K562 (cell line): ENCODE measurements around the gene AZU1. TPM values are rescaled to one million over a fixed set of nuclear protein-coding genes. Genes with fewer than 3 reads are reported as not detected.
A peak's percentile ranks its signal among the peaks of the same experiment; 100 is the strongest.

Experiments
- CHAMP1 ChIP-seq: fragments of 450-650 bp; IDR thresholded peaks from 2 replicates; pipeline ENCODE4 v1.6.1; 2016; ENCODE audit warnings: mild to moderate bottlenecking
- CREB5 ChIP-seq: fragments of 250-450 bp; sonication (Bioruptor Pico); IDR thresholded peaks from 2 replicates; pipeline ENCODE4 v1.5.0; 2020; ENCODE audit warnings: mild to moderate bottlenecking
- DNMT1 ChIP-seq: fragments of 450-650 bp; IDR thresholded peaks from 2 replicates; pipeline ENCODE4 v1.6.1; 2016; ENCODE audit warnings: antibody characterized with exemption, mild to moderate bottlenecking
- HSF4 ChIP-seq: fragments of 250-450 bp; sonication (Bioruptor Pico); IDR thresholded peaks from 2 replicates; pipeline ENCODE4 v2.1.2; 2022; ENCODE audit warnings: mild to moderate bottlenecking, moderate library complexity, borderline replicate concordance
- KAT7 ChIP-seq: sonication (generic); formaldehyde crosslinking; IDR thresholded peaks from 2 replicates; pipeline ENCODE4 v1.8.0; 2022; ENCODE audit warnings: missing genetic modification reagents, mild to moderate bottlenecking, borderline replicate concordance
- MBD2 ChIP-seq: sonication (generic); IDR thresholded peaks from 2 replicates; pipeline ENCODE4 v1.6.1; 2016; ENCODE audit warnings: low read depth, borderline replicate concordance
- MEF2D ChIP-seq: conservative IDR thresholded peaks from 2 replicates; pipeline ENCODE4 v1.6.1; 2016; ENCODE audit warnings: low read depth, missing genetic modification characterization, missing compliant biosample characterization
- NR0B1 ChIP-seq: fragments of 450-650 bp; IDR thresholded peaks from one replicate; pipeline ENCODE4 v1.6.1; 2018; ENCODE audit warnings: mild to moderate bottlenecking, moderate library complexity; ENCODE audit not compliant: partially characterized antibody
- RB1 ChIP-seq: fragments of 450-650 bp; IDR thresholded peaks from 2 replicates; pipeline ENCODE4 v1.6.1; 2017; ENCODE audit warnings: low read depth, mild to moderate bottlenecking
- RFX5 ChIP-seq: IDR thresholded peaks from 2 replicates; pipeline ENCODE4 v1.6.1; 2011; ENCODE audit warnings: low read depth, mild to moderate bottlenecking, improper control_type of control experiment, low read length
- SRSF1 ChIP-seq: fragments of 200-400 bp; formaldehyde crosslinking; IDR thresholded peaks from 2 replicates; pipeline ENCODE4 v1.6.1; 2017; ENCODE audit warnings: mild to moderate bottlenecking, low read depth, low read length, moderate library complexity
- ZBTB9 ChIP-seq: fragments of 450-650 bp; formaldehyde crosslinking; IDR thresholded peaks from 2 replicates; pipeline ENCODE4 v1.4.0; 2020; ENCODE audit warnings: mild to moderate bottlenecking, moderate library complexity
- ZNF384 ChIP-seq: IDR thresholded peaks from 2 replicates; pipeline ENCODE4 v1.6.1; 2012; ENCODE audit warnings: low read depth, low read length, improper control_type of control experiment
- ZNF644 ChIP-seq: fragments of 200-800 bp; sonication (Bioruptor generic); IDR thresholded peaks from 2 replicates; pipeline ENCODE4 v1.6.1; 2016; ENCODE audit warnings: low read depth, missing genetic modification characterization, missing compliant biosample characterization
- polyA plus RNA-seq, 8 experiments: library from polyadenylated mRNA; depleted of rRNA in 4 of 8; stranded (reverse) in 5 of 8; unstranded in 3 of 8; fragments of >200 nt; fragmentation: Nextera tagmentation in 2 of 8; fragmentation: Illumina TruSeq in 1 of 8; extraction: Ambion mirVana in 2 of 8; extraction: Trizol in 1 of 8; gene quantifications; 2 replicates each; pipeline versions ENCODE4 v1.2.1 to v1.2.3, GENCODE V29; 2011 to 2014; ENCODE audit warnings: inconsistent platforms in 1 of 8, missing spikeins in 1 of 8
- total RNA-seq, 7 experiments: library from RNA; depleted of rRNA in 6 of 7; stranded (reverse); fragments of >200 nt in 6 of 7; fragmentation: Illumina TruSeq in 2 of 7; extraction: Trizol in 2 of 7; gene quantifications; 2 replicates each; pipeline versions ENCODE4 v1.2.1 to v1.2.3, GENCODE V29; 2011 to 2021; ENCODE audit warnings: low replicate concordance in 1 of 7
- TF ChIP-seq, protein P1 (sequence below): fragments of 450-650 bp; IDR thresholded peaks from 2 replicates; pipeline ENCODE4 v1.6.1; 2017; ENCODE audit warnings: antibody characterized with exemption, mild to moderate bottlenecking
- TF ChIP-seq, protein P2 (sequence below): fragments of 450-650 bp; formaldehyde crosslinking; IDR thresholded peaks from 2 replicates; pipeline ENCODE4 v1.4.0; 2022; ENCODE audit warnings: mild to moderate bottlenecking, moderate library complexity

The AZU1 gene
- total and polyA plus RNA-seq, 9 of the 15 experiments (the other 6 are each of a cell fraction or from before 2014, with no cell fraction given) = 0.29 to 1.9 (median 0.59) TPM; not detected in 3

DNA sequence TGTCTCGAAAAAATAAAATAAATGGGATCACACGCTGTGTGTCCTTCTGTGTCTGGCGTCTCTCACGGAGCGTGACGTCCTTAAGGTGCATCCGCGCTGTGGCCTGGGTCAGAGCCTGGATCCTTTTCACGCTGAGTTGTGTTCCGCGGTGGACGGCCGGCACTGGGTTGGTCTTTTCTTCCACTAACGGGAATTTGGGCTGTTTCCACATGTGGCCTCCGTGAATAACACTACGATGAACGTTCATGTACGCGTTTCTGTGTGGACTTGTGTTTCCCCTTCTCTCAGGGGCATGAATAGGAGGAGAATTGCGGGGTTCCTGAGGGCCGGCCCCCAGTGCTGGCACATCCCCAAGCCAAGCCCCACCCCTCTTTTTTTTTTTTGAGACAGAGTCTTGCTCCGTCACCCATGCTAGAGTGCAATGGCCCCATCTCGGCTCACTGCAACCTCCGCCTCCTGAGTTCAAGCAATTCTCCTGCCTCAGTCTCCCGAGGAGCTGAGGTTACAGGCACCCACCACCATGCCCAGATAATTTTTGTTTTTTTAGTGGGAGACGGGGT is 36.5 kb upstream of the AZU1 start (continued):
- TF ChIP-seq, protein P1, sequence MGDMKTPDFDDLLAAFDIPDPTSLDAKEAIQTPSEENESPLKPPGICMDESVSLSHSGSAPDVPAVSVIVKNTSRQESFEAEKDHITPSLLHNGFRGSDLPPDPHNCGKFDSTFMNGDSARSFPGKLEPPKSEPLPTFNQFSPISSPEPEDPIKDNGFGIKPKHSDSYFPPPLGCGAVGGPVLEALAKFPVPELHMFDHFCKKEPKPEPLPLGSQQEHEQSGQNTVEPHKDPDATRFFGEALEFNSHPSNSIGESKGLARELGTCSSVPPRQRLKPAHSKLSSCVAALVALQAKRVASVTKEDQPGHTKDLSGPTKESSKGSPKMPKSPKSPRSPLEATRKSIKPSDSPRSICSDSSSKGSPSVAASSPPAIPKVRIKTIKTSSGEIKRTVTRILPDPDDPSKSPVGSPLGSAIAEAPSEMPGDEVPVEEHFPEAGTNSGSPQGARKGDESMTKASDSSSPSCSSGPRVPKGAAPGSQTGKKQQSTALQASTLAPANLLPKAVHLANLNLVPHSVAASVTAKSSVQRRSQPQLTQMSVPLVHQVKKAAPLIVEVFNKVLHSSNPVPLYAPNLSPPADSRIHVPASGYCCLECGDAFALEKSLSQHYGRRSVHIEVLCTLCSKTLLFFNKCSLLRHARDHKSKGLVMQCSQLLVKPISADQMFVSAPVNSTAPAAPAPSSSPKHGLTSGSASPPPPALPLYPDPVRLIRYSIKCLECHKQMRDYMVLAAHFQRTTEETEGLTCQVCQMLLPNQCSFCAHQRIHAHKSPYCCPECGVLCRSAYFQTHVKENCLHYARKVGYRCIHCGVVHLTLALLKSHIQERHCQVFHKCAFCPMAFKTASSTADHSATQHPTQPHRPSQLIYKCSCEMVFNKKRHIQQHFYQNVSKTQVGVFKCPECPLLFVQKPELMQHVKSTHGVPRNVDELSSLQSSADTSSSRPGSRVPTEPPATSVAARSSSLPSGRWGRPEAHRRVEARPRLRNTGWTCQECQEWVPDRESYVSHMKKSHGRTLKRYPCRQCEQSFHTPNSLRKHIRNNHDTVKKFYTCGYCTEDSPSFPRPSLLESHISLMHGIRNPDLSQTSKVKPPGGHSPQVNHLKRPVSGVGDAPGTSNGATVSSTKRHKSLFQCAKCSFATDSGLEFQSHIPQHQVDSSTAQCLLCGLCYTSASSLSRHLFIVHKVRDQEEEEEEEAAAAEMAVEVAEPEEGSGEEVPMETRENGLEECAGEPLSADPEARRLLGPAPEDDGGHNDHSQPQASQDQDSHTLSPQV = peak; percentile 75
- TF ChIP-seq NR0B1 = no peak
- peak; percentile 91 for TF ChIP-seq ZNF384
- no peak; the same call in 1 of the 2 replicates for TF ChIP-seq KAT7 (CRISPR knock-in tag)
- no peak for TF ChIP-seq CHAMP1
- TF ChIP-seq MEF2D = 0 out of 2 replicates have a peak, but pooled peaks have one; percentile 44
- TF ChIP-seq RB1 = no peak
- TF ChIP-seq MBD2 = no peak
- no peak for TF ChIP-seq HSF4 (CRISPR knock-in tag)
- TF ChIP-seq RFX5 = no peak
- no peak for TF ChIP-seq ZBTB9
- TF ChIP-seq DNMT1 = no peak
- no peak for TF ChIP-seq SRSF1
- no peak for TF ChIP-seq CREB5 (CRISPR knock-in tag)
- TF ChIP-seq ZNF644 = peak; percentile 23; the same call in 1 of the 2 replicates
- TF ChIP-seq, protein P2, sequence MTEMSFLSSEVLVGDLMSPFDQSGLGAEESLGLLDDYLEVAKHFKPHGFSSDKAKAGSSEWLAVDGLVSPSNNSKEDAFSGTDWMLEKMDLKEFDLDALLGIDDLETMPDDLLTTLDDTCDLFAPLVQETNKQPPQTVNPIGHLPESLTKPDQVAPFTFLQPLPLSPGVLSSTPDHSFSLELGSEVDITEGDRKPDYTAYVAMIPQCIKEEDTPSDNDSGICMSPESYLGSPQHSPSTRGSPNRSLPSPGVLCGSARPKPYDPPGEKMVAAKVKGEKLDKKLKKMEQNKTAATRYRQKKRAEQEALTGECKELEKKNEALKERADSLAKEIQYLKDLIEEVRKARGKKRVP (CRISPR knock-in tag) = no peak
